ENCODE measurements around the gene RNF215.
"Not testable (repeated sequence)": the region's sequence is repeated elsewhere in the genome, so short reads cannot be mapped to it uniquely, and the experiment has no call there.

RNF215 gene

DNA sequence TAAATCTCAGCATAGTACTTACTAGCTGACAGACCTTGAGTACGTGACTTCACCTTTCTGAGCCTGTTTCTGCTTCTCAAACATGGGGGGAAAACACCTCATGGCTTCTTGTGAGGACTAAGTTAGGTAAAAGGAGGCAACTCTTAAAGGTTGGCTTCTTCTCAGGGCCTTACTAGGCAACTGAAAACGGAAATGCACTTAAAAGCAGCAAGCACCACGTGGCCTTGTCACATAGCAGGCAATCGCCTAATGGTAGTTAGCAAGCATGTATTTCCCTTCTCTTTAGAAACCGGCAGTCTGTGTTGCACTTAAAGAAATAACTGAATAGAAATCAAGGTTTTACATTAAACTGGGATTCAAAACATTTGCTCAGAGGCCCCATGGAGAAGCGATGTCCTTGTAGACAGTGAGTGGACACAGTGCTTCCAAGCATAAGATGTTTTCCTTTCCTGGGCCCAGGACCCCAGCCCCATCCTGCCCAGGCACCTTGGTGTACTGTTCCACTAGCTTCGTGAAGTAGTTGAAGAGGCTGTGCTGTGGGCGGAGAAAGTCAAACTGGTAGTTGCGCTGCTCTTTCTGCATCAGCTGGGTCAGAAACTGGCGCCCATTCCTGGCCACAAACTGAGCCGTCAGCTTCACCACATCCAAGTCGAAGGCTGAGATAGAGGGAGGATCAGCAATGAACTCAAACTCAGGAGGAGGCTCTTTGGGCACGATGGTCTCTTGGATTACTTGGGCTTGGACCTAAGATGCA, 42.6 kb downstream of the RNF215 start:
- intact Hi-C loops (cut with DNase I), result loop anchor here (5.0 kb wide), 1 partner anchor 52 kb away; no protein-coding TSS in a partner anchor
- no peak for DNase-seq

DNA sequence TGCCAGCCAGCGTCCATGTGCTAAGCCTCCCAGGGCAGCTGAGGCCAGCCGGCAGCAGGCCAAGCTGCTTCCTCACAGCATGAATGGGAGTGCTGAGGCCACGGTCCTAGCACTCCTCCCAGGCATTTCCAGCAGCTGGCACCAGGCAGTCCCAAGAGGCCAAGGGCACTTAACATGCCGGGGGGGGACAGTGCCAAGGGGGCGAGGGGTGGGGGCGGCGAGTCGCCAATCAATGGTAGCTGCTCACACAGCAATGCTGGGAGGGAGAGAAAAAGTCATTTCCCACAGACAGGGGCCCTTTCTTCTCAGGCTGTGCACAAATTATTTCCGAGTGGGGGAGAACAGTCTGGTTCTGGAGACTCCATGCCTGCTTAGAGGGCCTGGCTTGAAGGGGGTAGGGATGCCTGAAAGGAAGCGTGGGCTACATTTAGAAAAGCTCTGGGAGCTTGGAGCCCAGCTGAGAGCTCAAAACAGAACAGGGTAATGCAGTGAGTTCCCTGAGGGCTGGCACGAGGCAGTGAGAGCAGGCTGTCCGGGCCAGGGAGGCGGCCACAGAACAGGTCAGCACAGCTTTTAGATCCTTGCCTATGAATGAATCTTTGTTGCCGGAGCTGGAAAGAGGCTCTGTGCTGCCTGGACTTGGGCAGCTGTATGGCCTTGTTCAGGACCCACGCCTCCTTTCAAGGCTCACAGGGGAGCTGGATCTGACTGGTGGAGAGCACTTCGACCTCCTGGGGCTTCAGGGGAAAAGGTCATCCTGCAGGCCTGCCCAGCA, 46.1 kb downstream of the RNF215 start:
- DNase-seq, result peak; percentile 53 to 90 (median 79)
- intact Hi-C loops (cut with DNase I), result loop anchor here (5.0 kb wide), 1 partner anchor 49 kb away; no protein-coding TSS in a partner anchor

DNA sequence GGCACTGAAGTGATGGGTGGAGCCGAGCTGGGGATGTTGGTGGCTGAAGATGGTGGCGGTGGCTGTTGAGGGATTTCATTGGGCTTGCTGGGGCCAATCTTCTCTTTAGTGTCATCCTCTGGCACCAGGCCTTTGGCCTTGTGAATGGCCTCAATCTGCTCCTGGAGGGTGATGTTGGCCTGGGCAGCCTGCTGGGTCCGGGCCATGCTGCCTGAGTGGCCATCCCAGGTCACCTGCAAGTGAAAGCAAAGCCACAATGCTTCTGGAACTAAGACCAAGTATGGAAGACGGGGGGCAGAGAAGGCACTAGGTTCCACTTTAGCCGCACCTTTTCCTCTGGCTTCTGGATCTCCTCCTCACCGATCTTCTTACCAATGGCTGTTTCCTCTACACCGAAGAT, 48.4 kb downstream of the RNF215 start:
- intact Hi-C loops (cut with DNase I), result no loop called here
- DNase-seq, result no peak

DNA sequence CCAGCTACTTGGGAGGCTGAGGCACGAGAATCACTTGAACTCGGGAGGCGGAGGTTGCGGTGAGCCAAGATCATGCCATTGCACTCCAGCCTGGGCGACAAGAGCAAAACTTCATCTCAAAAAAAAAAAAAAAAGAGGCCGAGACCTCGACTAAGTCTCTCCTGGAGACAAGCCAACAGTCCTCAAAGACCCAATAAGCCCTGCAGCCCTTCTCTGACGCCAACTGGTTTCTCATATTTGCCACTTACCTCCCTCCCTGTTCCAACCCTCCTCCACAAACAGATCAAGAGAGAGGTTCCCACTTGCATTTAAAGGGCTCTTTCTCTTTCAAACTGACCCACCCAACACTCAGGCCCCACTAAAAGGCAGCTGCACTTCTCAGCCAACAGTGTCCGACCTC, 48.9 kb downstream of the RNF215 start:
- intact Hi-C loops (cut with DNase I); DNase-seq: not testable (repeated sequence)

DNA sequence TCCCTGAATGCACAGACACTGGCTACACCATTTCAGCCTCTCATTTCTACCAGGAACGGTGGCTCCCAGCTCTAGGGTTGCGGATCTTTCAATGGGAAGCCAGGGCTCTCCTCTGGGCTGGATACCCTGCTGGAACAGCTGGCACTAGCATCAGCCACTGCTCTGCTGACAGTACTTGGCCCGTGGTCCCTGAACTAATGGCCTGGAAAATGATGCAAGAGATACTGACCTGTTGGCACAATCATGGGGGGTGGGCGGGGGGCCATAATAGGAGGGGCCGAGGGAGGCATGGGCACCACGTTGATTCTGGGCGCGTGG, 49.8 kb downstream of the RNF215 start:
- intact Hi-C loops (cut with DNase I), result no loop called here
- no peak for DNase-seq

DNA sequence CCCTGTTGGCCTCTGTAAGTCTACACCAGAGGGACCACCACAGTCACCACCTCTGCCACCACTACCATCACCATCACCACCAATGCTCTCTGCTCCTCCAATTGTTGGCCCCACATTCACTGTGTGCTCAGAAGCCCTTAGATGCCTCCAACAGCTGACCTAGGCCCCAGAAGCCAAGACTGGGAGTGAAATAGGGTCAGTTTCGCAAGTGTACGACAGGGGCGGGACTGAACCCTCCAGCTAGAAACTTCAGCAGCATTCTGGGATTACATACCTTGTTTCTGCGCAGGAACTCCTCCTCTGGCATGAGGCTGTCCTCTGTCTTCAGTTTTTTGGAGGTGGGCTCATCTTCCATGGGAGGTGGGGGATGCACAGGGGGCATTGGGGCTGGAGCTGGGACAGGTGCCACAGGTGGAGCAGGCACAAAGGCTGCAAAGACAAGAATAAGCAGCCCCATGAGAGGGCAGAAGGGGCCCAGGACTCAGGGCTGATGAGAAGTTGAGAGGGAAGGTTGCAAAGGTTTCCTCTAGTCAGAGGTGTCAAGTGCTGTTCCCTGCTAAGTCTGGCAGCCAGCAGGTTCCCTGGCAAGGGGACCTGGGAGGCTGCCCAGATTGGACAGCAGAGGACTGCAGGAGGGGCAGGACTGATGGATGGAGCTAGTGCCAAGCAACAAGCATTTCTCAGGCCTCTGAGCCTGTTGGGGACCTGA, 50.3 kb downstream of the RNF215 start:
- intact Hi-C loops (cut with DNase I), result no loop called here
- DNase-seq, result peak in 23 of 42 donors; percentile 11 to 77 (median 40)

DNA sequence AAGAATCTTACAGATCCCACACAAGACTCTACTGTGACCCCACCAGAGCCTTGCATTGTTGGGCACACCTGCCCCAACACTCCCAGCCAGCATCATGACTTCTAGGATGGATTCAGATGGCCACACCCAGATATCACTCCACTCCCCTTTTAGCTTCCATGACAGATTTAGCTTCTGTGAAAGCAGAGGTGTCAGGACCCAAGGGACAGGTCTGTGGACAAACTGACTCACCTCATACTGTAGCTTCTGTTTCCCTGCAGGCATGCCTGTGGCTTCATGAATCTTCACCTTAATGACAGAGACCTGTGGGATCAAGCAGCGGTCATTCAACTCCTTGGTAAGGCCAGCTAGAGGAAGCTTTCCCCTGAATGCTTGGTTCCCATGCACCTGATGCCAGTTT, 52.0 kb downstream of the RNF215 start:
- DNase-seq, result no peak
- intact Hi-C loops (cut with DNase I), result no loop called here

DNA sequence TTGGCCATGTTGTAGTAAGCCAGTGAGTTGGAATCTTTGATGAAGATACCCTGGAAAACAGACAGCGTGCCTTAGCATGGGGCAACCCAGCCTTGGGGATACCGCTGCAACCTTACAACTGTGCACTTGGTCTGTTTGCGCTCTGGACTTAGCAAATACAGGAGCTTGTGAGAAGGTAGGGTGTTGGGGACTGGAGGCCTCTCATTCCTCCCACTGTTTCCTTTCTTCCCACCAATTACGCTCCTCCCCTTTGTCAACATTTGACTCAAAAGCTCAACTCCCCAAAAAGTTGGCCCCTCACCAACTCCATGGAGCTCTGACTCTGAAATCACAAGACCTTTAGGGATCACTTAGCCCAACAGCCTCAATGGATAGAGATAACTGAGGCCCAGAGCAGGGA, 52.6 kb downstream of the RNF215 start:
- DNase-seq, result no peak
- intact Hi-C loops (cut with DNase I), result no loop called here

DNA sequence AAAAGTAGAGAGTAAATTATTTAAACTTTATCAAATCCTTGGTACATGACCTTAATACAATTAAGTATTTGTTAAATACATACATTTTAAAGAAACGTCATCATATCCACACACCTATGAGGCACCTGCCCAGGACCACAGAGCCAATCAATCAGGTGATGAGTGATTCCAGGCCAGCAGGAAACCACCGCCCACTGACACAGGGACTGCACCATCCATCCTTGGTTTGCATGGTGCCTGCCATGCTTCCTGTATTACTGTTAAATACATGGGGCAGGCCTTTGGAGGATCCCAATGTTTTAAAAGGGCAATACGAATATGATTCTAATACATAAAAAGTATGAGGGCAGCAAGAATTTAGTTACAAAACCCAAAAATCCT, 53.5 kb downstream of the RNF215 start:
- intact Hi-C loops (cut with DNase I), result no loop called here
- DNase-seq, result no peak

DNA sequence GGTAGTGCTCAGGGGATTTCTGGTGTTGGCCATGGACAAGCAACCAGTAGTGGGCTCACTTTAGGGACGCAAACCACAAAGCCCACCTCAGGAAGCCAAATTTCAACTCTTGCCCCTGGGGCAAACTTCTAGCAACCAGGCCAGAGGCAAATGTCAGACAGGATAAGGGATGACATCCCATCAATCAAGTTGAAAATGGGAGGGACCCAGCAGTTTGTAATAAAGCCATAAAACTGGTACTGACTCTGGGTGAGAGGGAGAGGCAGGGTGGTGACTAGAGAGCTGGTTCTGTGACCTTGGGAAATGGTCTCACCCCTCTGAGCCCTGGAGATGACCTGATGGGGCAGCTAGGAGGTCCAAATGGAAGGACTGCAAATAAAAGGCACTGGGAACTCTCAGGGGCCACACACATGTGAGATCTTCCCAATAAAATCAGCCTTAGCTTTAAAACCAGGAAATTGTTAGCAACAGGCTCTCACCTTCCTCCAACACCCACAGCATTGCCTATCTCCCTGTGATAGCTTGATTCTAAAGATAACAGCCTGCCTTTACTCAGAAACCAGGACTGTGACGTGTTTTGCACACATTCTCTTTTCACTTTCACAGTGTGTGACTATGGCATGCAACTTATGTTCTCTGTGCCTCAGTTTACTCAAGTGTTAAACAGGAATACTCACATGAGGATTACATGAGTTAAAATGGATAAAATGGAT, 54.1 kb downstream of the RNF215 start:
- DNase-seq, result peak in 3 of 42 donors; percentile 37 to 54 (median 52)
- intact Hi-C loops (cut with DNase I), result no loop called here

DNA sequence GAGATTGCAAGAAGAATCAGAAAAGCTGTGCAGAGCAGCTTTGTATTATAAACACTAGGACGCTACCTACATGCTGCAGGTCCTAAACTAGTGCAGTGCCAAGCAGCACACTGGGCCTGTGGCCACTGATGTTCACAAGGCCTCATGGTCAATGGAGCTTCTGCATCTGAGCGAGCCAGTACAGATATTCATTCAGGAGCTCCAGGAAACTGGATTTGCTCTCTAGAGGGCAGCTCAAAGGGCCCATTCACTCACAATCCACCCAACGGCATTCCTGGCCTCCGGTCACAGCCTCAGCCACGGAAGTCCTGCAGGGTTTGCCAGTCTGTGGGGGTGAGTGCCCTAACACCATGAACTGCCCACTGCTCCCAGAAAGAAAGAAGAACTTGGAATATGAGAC, 54.7 kb downstream of the RNF215 start:
- peak in 35 of 42 donors; percentile 4 to 76 (median 41) for DNase-seq
- intact Hi-C loops (cut with DNase I), result no loop called here
